Measurements from ENCODE around the gene SLAMF1. TPM values are rescaled to one million over a fixed set of nuclear protein-coding genes. Genes with fewer than 3 reads are reported as not detected.
A peak's percentile ranks its signal among the peaks of the same experiment; 100 is the strongest.
"Not testable (repeated sequence)": the region's sequence is repeated elsewhere in the genome, so short reads cannot be mapped to it uniquely, and the experiment has no call there.

Gene SLAMF1
- total RNA-seq, 1 experiment from 2014 or later, result 0.30 TPM

- Histone ChIP-seq H2AFZ (ENCODE audit: low read length) (no peak overlapping the region), H4K20me1 (ENCODE audit: insufficient read depth, low read depth, low read length) (no peaks in the 10 kb centered on the region), H3K36me3 (ENCODE audit: insufficient read depth, low read length) (no peaks in the 10 kb centered on the region), H3K4me2 (ENCODE audit: low read depth, low read length, poor library complexity, severe bottlenecking) (no peak overlapping the region), H3K9ac (ENCODE audit: low read length) (no peak overlapping the region), H3K9me2 (replicated peaks; ENCODE audit: insufficient read depth, low read length) (no peaks in the 10 kb centered on the region), H3K9me3 (ENCODE audit: low read length) (no peaks in the 10 kb centered on the region), H3K4me1 (ENCODE audit: low read length) (peaks cover 48% of the 10 kb centered on the region), H3K4me3 (ENCODE audit: low read length) (no peak overlapping the region), H3K27ac (ENCODE audit: low read length) (no peak overlapping the region), H3K27me3 (ENCODE audit: low read length) (no peaks in the 10 kb centered on the region), H3K79me2 (ENCODE audit: low read length) (peaks cover 30% of the 10 kb centered on the region)
- no peak for DNase-seq
These were observed 76.0 kb downstream of the SLAMF1 start for GRCh38 chr1:160570840-160571239.

DNA sequence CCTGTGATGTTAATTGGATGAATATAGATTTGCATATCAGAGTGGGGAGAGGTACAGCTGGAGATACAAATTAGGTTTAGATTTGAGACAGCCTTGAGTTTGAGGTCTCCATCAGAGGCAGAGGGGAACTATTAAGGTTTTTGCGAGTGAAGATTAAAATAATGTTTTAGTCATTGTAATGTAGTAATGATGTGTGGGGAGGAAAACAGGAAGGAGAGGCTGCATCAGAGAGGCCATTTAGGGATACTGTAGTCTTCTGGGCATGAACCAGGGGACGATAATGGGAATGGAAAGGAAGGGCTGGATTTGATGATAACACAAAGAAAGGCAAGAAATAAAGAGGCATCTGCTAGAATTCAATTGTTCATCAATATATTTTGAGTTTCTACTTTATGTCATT, 77.0 kb downstream of the SLAMF1 start:
- no peaks in the 10 kb centered on the region for H3K9me2 ChIP-seq (replicated peaks; ENCODE audit: insufficient read depth, low read length)
- no peak overlapping the region for H3K9ac ChIP-seq (ENCODE audit: low read length)
- H3K4me3 ChIP-seq (ENCODE audit: low read length), result no peak overlapping the region
- no peaks in the 10 kb centered on the region for H3K9me3 ChIP-seq (ENCODE audit: low read length)
- no peak for DNase-seq
- no peaks in the 10 kb centered on the region for H3K27me3 ChIP-seq (ENCODE audit: low read length)
- H3K27ac ChIP-seq (ENCODE audit: low read length), result peak overlapping the region; percentile 55
- peaks cover 41% of the 10 kb centered on the region for H3K4me1 ChIP-seq (ENCODE audit: low read length)
- no peaks in the 10 kb centered on the region for H3K36me3 ChIP-seq (ENCODE audit: insufficient read depth, low read length)
- no peak overlapping the region for H2AFZ ChIP-seq (ENCODE audit: low read length)
- H3K4me2 ChIP-seq (ENCODE audit: low read depth, low read length, poor library complexity, severe bottlenecking), result peak overlapping the region; percentile 22
- peaks cover 25% of the 10 kb centered on the region for H3K79me2 ChIP-seq (ENCODE audit: low read length)
- H4K20me1 ChIP-seq (ENCODE audit: insufficient read depth, low read depth, low read length), result no peaks in the 10 kb centered on the region

GRCh38 chr1:160567858-160568682, 78.8 kb downstream of the SLAMF1 start:
- H3K9ac ChIP-seq (ENCODE audit: low read length), result peak overlapping the region; percentile 4; the same call in 1 of the 2 replicates

GRCh38 chr1:160567341-160567740, 79.5 kb downstream of the SLAMF1 start:
- Histone ChIP-seq H3K4me2 (ENCODE audit: low read depth, low read length, poor library complexity, severe bottlenecking) (no peak overlapping the region), H3K79me2 (ENCODE audit: low read length) (peaks cover 7% of the 10 kb centered on the region), H3K9me3 (ENCODE audit: low read length) (peaks cover 5% of the 10 kb centered on the region; the same call in 1 of the 2 replicates), H3K4me3 (ENCODE audit: low read length) (no peak overlapping the region), H3K36me3 (ENCODE audit: insufficient read depth, low read length) (peaks cover 13% of the 10 kb centered on the region), H3K9ac (ENCODE audit: low read length) (no peak overlapping the region), H3K27ac (ENCODE audit: low read length) (peak overlapping the region; percentile 55; the same call in 1 of the 2 replicates), H3K4me1 (ENCODE audit: low read length) (peaks cover 39% of the 10 kb centered on the region), H3K27me3 (ENCODE audit: low read length) (no peaks in the 10 kb centered on the region), H2AFZ (ENCODE audit: low read length) (no peak overlapping the region), H4K20me1 (ENCODE audit: insufficient read depth, low read depth, low read length) (no peaks in the 10 kb centered on the region), H3K9me2 (replicated peaks; ENCODE audit: insufficient read depth, low read length) (no peaks in the 10 kb centered on the region)
- DNase-seq, result no peak

More at GRCh38 chr1:160567858-160568682, 78.8 kb downstream of the SLAMF1 start:
- no peaks in the 10 kb centered on the region for H4K20me1 ChIP-seq (ENCODE audit: insufficient read depth, low read depth, low read length)
- H3K27ac ChIP-seq (ENCODE audit: low read length), result peak overlapping the region; percentile 55
- H3K27me3 ChIP-seq (ENCODE audit: low read length), result no peaks in the 10 kb centered on the region
- 0 out of 2 replicates have a peak overlapping the region, but pooled peaks have one; percentile 5 for H2AFZ ChIP-seq (ENCODE audit: low read length)
- H3K36me3 ChIP-seq (ENCODE audit: insufficient read depth, low read length), result peaks cover 10% of the 10 kb centered on the region
- DNase-seq, result no peak
- peaks cover 14% of the 10 kb centered on the region for H3K79me2 ChIP-seq (ENCODE audit: low read length)
- H3K9me2 ChIP-seq (replicated peaks; ENCODE audit: insufficient read depth, low read length), result no peaks in the 10 kb centered on the region
- peaks cover 39% of the 10 kb centered on the region for H3K4me1 ChIP-seq (ENCODE audit: low read length)
- peak overlapping the region; percentile 6 for H3K4me2 ChIP-seq (ENCODE audit: low read depth, low read length, poor library complexity, severe bottlenecking)
- H3K9me3 ChIP-seq (ENCODE audit: low read length), result peaks cover 2% of the 10 kb centered on the region; the same call in 1 of the 2 replicates
- no peak overlapping the region for H3K4me3 ChIP-seq (ENCODE audit: low read length)

DNA sequence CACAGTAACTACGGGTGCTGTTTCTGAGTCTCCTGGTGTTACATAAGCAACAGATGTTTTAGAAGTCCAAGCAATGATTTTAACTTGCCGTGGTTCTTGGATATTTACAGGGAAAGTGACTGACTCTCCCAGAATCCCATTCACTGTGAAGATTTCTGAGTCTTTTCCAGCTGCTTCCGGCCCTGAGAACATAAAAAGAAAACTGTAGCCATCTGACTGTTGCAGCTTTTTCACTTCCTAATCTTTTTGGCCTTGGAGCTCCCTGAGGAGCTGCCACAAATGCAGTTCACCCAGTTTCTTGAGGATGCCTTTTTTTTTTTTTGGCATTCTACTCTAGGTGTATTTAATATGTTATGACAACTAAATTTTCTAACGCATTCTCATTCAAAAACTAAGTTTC, 81.3 kb downstream of the SLAMF1 start:
- peaks cover 13% of the 10 kb centered on the region for H3K79me2 ChIP-seq (ENCODE audit: low read length)
- H3K4me3 ChIP-seq (ENCODE audit: low read length), result no peak overlapping the region
- no peaks in the 10 kb centered on the region for H3K27me3 ChIP-seq (ENCODE audit: low read length)
- H3K36me3 ChIP-seq (ENCODE audit: insufficient read depth, low read length), result peaks cover 13% of the 10 kb centered on the region
- no peaks in the 10 kb centered on the region for H4K20me1 ChIP-seq (ENCODE audit: insufficient read depth, low read depth, low read length)
- no peaks in the 10 kb centered on the region for H3K9me2 ChIP-seq (replicated peaks; ENCODE audit: insufficient read depth, low read length)
- peaks cover 41% of the 10 kb centered on the region for H3K4me1 ChIP-seq (ENCODE audit: low read length)
- no peak overlapping the region for H2AFZ ChIP-seq (ENCODE audit: low read length)
- H3K9ac ChIP-seq (ENCODE audit: low read length), result no peak overlapping the region
- no peak for DNase-seq
- H3K9me3 ChIP-seq (ENCODE audit: low read length), result peaks cover 5% of the 10 kb centered on the region; the same call in 1 of the 2 replicates
- H3K27ac ChIP-seq (ENCODE audit: low read length), result no peak overlapping the region
- H3K4me2 ChIP-seq (ENCODE audit: low read depth, low read length, poor library complexity, severe bottlenecking), result no peak overlapping the region

DNA sequence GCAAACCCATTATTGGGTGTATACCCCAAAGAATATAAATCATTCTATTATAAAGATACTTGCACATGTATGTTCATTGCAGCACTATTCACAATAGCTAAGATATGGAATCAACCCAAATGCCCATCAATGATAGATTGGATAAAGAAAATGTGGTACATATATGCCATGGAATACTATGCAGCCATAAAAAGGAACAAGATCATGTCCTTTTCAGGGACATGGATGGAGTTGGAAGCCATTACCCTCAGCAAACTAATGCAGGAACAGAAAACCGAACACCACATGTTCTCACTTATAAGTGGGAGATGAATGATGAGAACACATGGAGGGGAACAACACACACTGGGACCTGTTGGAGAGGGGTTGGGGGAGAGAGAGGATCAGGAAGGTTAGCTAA, 83.6 kb downstream of the SLAMF1 start:
- not testable (repeated sequence) for H3K9ac ChIP-seq (ENCODE audit: low read length); H3K27ac ChIP-seq (ENCODE audit: low read length); H3K4me3 ChIP-seq (ENCODE audit: low read length); H2AFZ ChIP-seq (ENCODE audit: low read length); H3K27me3 ChIP-seq (ENCODE audit: low read length); H3K9me2 ChIP-seq (replicated peaks; ENCODE audit: insufficient read depth, low read length); H3K9me3 ChIP-seq (ENCODE audit: low read length); DNase-seq; H3K4me2 ChIP-seq (ENCODE audit: low read depth, low read length, poor library complexity, severe bottlenecking); H4K20me1 ChIP-seq (ENCODE audit: insufficient read depth, low read depth, low read length)
- Histone ChIP-seq H3K36me3 (ENCODE audit: insufficient read depth, low read length) (peaks cover 16% of the 10 kb centered on the region), H3K4me1 (ENCODE audit: low read length) (peaks cover 40% of the 10 kb centered on the region), H3K79me2 (ENCODE audit: low read length) (peaks cover 12% of the 10 kb centered on the region)

DNA sequence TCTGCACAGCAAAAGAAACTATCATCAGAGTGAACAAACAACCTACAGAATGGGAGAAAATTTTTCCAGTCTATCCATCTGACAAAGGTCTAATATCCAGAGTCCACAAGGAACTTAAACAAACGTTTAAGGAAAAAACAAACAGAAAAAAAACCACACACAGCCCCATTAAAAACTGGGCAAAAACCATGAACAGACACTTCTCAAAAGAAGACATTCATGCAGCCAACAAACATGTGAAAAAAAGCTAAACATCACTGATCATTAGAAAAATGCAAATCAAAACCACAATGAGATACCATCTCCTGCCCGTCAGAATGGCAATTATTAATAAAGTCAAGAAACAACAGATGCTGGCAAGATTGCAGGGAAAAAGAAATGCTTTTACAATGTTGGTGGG, 84.1 kb downstream of the SLAMF1 start:
- not testable (repeated sequence) for H3K9ac ChIP-seq (ENCODE audit: low read length); H4K20me1 ChIP-seq (ENCODE audit: insufficient read depth, low read depth, low read length); H3K9me2 ChIP-seq (replicated peaks; ENCODE audit: insufficient read depth, low read length); H3K4me3 ChIP-seq (ENCODE audit: low read length); DNase-seq; H3K4me2 ChIP-seq (ENCODE audit: low read depth, low read length, poor library complexity, severe bottlenecking); H3K27ac ChIP-seq (ENCODE audit: low read length); H3K9me3 ChIP-seq (ENCODE audit: low read length); H3K27me3 ChIP-seq (ENCODE audit: low read length); H2AFZ ChIP-seq (ENCODE audit: low read length)
- Histone ChIP-seq H3K4me1 (ENCODE audit: low read length) (peaks cover 40% of the 10 kb centered on the region), H3K36me3 (ENCODE audit: insufficient read depth, low read length) (peaks cover 16% of the 10 kb centered on the region), H3K79me2 (ENCODE audit: low read length) (peaks cover 17% of the 10 kb centered on the region)

DNA sequence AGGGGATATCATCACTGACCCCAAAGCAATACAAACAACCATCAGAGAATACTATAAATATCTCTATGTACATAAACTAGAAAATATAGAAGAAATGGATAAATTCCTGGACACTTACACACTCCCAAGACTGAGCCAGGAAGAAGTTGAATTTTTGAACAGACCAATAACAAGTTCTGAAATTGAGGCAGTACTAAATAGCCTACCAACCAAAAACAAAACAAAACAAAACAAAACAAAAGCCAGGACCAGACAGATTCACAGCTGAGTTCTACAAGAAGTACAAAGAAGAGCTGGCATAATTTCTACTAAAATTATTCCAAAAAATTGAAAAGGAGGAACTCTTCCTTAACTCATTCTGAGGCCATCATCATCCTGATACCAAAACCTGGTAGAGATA, 86.0 kb downstream of the SLAMF1 start:
- peaks cover 26% of the 10 kb centered on the region for H3K79me2 ChIP-seq (ENCODE audit: low read length)
- no peaks in the 10 kb centered on the region for H4K20me1 ChIP-seq (ENCODE audit: insufficient read depth, low read depth, low read length)
- no peaks in the 10 kb centered on the region for H3K27me3 ChIP-seq (ENCODE audit: low read length)
- no peak overlapping the region for H3K4me3 ChIP-seq (ENCODE audit: low read length)
- H3K36me3 ChIP-seq (ENCODE audit: insufficient read depth, low read length), result peaks cover 16% of the 10 kb centered on the region
- H3K9ac ChIP-seq (ENCODE audit: low read length), result no peak overlapping the region
- no peaks in the 10 kb centered on the region for H3K9me2 ChIP-seq (replicated peaks; ENCODE audit: insufficient read depth, low read length)
- no peak overlapping the region for H2AFZ ChIP-seq (ENCODE audit: low read length)
- peaks cover 40% of the 10 kb centered on the region for H3K4me1 ChIP-seq (ENCODE audit: low read length)
- H3K9me3 ChIP-seq (ENCODE audit: low read length), result peaks cover 5% of the 10 kb centered on the region; the same call in 1 of the 2 replicates
- H3K27ac ChIP-seq (ENCODE audit: low read length), result no peak overlapping the region
- DNase-seq, result no peak
- no peak overlapping the region for H3K4me2 ChIP-seq (ENCODE audit: low read depth, low read length, poor library complexity, severe bottlenecking)
